GM12878 (cell line): ENCODE measurements around the gene PRDM2.

Experiments used
- BHLHE40 ChIP-seq, 2 experiments: fragments of 450-650 bp in 1 of 2; IDR thresholded peaks; 2 replicates each; pipeline ENCODE4 v1.6.1; 2011 to 2017; ENCODE audit warnings: low read depth in 2 of 2, borderline replicate concordance in 1 of 2, improper control_type of control experiment in 1 of 2, low read length in 1 of 2, mild to moderate bottlenecking in 1 of 2
- E4F1 ChIP-seq: fragments of 450-650 bp; IDR thresholded peaks from 2 replicates; pipeline ENCODE4 v1.6.1; 2018; ENCODE audit warnings: borderline replicate concordance, mild to moderate bottlenecking; ENCODE audit not compliant: partially characterized antibody
- EP300 ChIP-seq, 2 experiments: fragments of 150-350 bp in 1 of 2; IDR thresholded peaks; 2 replicates each; pipeline ENCODE4 v1.6.1; 2011 to 2012; ENCODE audit warnings: low read depth in 2 of 2, low read length in 2 of 2, borderline replicate concordance in 1 of 2, improper control_type of control experiment in 1 of 2, inconsistent platforms in 1 of 2; ENCODE audit not compliant: control insufficient read depth in 1 of 2
- ETV6 ChIP-seq, 2 experiments: fragments of 450-650 bp in 1 of 2; IDR thresholded peaks in 1 of 2; conservative IDR thresholded peaks in 1 of 2; 2 replicates each; pipeline ENCODE4 v1.6.1; 2014; ENCODE audit warnings: antibody characterized with exemption in 1 of 2, borderline replicate concordance in 1 of 2, low read depth in 1 of 2, mild to moderate bottlenecking in 1 of 2, moderate library complexity in 1 of 2
- TF ChIP-seq, protein P1 (sequence below), 3 experiments: IDR thresholded peaks in 2 of 3; conservative IDR thresholded peaks in 1 of 3; 2 replicates each; pipeline ENCODE4 v1.5.1; 2011; ENCODE audit warnings: low read depth in 3 of 3, low read length in 3 of 3, mild to moderate bottlenecking in 3 of 3, control low read depth in 2 of 3, moderate library complexity in 2 of 3, inconsistent platforms in 1 of 3, mixed read lengths in 1 of 3; ENCODE audit not compliant: control insufficient read depth in 2 of 3, insufficient read depth in 1 of 3; ENCODE audit errors: extremely low read depth in 1 of 3

DNA sequence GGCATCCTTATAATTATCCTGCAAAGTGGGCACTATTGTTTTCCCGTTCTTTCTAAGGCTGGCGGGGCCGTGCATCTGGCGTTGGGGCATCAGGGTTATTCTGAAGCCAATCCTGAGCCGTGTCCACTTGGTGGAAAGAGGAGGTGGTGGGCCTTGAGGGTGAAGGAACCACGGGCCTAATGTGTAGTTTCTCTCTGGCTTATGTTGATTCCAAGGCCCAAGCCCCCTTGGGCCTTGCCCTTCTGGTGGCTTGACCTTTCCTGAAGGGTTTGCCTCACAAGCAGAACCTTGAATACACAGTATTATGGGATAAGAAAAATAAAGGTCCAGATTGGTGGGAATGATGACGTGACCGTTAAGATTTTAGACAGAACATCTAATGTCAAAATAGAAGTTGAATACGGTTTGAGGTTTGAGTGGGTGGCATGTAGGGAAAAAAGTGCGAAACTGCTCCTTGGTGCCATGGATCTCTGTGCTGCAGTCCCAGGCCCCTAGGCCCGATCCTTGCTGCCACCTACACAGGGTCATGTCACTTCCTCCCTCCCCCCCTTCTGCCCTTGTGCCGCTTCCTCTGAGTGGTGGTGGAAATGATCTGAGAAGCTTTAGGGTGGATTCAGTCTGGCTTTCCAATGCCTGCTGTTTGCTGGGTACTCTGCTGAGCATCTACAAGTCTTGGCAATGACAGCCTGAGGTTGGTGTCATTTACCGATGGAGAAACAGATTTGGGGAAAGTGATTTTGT is 90.5 kb downstream of the PRDM2 start:
- no peak for TF ChIP-seq ETV6 (conservative IDR thresholded peaks at IDR 0.05 in 1 of 2, IDR thresholded peaks at IDR 0.05 in 1 of 2; ENCODE audit: borderline replicate concordance in 1 of 2, low read depth in 1 of 2)
- TF ChIP-seq BHLHE40 (IDR thresholded peaks at IDR 0.05; ENCODE audit: borderline replicate concordance in 1 of 2, low read depth in 2 of 2, low read length in 1 of 2) = no peak
- TF ChIP-seq, protein P1, sequence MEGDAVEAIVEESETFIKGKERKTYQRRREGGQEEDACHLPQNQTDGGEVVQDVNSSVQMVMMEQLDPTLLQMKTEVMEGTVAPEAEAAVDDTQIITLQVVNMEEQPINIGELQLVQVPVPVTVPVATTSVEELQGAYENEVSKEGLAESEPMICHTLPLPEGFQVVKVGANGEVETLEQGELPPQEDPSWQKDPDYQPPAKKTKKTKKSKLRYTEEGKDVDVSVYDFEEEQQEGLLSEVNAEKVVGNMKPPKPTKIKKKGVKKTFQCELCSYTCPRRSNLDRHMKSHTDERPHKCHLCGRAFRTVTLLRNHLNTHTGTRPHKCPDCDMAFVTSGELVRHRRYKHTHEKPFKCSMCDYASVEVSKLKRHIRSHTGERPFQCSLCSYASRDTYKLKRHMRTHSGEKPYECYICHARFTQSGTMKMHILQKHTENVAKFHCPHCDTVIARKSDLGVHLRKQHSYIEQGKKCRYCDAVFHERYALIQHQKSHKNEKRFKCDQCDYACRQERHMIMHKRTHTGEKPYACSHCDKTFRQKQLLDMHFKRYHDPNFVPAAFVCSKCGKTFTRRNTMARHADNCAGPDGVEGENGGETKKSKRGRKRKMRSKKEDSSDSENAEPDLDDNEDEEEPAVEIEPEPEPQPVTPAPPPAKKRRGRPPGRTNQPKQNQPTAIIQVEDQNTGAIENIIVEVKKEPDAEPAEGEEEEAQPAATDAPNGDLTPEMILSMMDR (IDR thresholded peaks at IDR 0.05 in 2 of 3, conservative IDR thresholded peaks at IDR 0.05 in 1 of 3; ENCODE audit: control insufficient read depth in 2 of 3, extremely low read depth in 1 of 3, insufficient read depth in 1 of 3, low read depth in 3 of 3, low read length in 3 of 3) = no peak
- no peak for TF ChIP-seq E4F1
- TF ChIP-seq EP300 (IDR thresholded peaks at IDR 0.05; ENCODE audit: borderline replicate concordance in 1 of 2, control insufficient read depth in 1 of 2, low read depth in 2 of 2, low read length in 2 of 2) = no peak
